Testis (tissue), 2 donors: ENCODE results near the gene ALOX12B.

Experiments used
- POLR2A ChIP-seq: fragments of 450-650 bp; IDR thresholded peaks from one replicate; pipeline ENCODE4 v1.6.1; 2017; ENCODE audit warnings: antibody characterized with exemption, mild to moderate bottlenecking, moderate library complexity
- TF ChIP-seq, protein P1 (sequence below), 3 experiments: fragments of 450-650 bp in 2 of 3; fragments of 200-600 bp in 1 of 3; sonication (generic) in 1 of 3; IDR thresholded peaks; one replicate each; pipeline ENCODE4 v1.5.1; 2016 to 2019; ENCODE audit warnings: antibody characterized with exemption in 3 of 3, mild to moderate bottlenecking in 2 of 3, moderate library complexity in 1 of 3

DNA sequence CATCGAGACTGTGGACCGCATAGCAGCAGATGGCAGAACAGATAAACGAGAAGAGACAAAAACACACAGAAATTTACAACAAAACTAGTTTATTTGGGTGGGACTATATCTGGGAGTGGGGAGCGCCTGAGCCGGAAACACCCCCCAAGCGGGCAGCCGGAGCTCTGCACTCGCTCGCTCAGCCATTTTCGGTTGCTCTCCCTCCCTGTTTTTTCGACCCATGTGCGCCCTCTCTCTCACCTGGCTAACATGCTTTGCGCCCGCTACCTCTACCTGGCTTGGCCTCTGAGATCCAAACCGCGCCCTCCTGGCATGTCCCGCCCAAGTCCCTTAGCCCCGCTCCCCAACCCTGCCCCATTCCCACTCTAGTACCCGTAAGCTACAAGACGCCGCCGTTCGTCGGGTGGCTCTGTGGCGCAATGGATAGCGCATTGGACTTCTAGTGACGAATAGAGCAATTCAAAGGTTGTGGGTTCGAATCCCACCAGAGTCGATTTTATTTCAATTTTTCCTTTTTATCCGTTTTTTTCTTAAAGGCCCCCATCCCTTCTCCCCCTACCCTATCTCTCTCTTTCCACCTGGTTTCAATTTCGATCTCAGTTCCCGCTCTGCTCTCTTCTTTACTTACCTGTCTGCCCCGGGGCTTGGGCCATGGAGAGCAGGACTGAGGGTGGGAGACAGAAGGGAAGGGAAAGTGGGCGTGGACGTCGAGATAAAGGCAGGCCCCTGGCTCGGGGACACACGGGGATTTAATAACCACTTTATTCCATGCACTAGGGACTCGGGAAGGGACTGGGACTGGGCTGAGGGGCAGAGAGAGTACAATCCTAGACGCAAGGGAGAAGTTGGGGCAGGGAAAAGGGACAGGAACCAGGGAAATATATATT is 33.2 kb upstream of the ALOX12B start:
- TF ChIP-seq, protein P1, sequence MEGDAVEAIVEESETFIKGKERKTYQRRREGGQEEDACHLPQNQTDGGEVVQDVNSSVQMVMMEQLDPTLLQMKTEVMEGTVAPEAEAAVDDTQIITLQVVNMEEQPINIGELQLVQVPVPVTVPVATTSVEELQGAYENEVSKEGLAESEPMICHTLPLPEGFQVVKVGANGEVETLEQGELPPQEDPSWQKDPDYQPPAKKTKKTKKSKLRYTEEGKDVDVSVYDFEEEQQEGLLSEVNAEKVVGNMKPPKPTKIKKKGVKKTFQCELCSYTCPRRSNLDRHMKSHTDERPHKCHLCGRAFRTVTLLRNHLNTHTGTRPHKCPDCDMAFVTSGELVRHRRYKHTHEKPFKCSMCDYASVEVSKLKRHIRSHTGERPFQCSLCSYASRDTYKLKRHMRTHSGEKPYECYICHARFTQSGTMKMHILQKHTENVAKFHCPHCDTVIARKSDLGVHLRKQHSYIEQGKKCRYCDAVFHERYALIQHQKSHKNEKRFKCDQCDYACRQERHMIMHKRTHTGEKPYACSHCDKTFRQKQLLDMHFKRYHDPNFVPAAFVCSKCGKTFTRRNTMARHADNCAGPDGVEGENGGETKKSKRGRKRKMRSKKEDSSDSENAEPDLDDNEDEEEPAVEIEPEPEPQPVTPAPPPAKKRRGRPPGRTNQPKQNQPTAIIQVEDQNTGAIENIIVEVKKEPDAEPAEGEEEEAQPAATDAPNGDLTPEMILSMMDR (IDR thresholded peaks at IDR 0.05), result peak in 1 of 3 experiments; percentile 18
- no peak for TF ChIP-seq POLR2A
